Cardiac muscle cell (in vitro differentiated cells and primary cell): ENCODE results near the gene PLEKHM2. TPM values are rescaled to one million over a fixed set of nuclear protein-coding genes. Genes with fewer than 3 reads are reported as not detected.
A peak's percentile ranks its signal among the peaks of the same experiment; 100 is the strongest.

Source experiments
- DNase-seq, 2 donors: peaks; one replicate each; pipeline versions ENCODE4 v3.0.0 to v3.0.0-alpha.2; 2010 to 2017; ENCODE audit warnings: low read depth in 1 of 2, low spot score in 1 of 2
- H3K27ac ChIP-seq: fragments of 200-600 bp; sonication (generic); 2 replicates; pipeline ENCODE4 v1.5.1; 2016
- H3K27me3 ChIP-seq: fragments of 200-600 bp; sonication (generic); 2 replicates; pipeline ENCODE4 v1.6.0; 2016; ENCODE audit warnings: control low read depth
- H3K36me3 ChIP-seq: fragments of 200-600 bp; sonication (generic); 2 replicates; pipeline ENCODE4 v1.5.1; 2016; ENCODE audit warnings: control low read depth
- H3K4me1 ChIP-seq: fragments of 200-600 bp; sonication (generic); 2 replicates; pipeline ENCODE4 v1.8.1; 2017; ENCODE audit warnings: low read depth, mild to moderate bottlenecking, mixed run types
- H3K4me3 ChIP-seq: fragments of 200-600 bp; sonication (generic); 2 replicates; pipeline ENCODE4 v1.5.1; 2016; ENCODE audit warnings: mild to moderate bottlenecking
- H3K9me3 ChIP-seq: fragments of 200-600 bp; sonication (generic); 2 replicates; pipeline ENCODE4 v1.5.1; 2017; ENCODE audit warnings: low read depth, mild to moderate bottlenecking, control low read depth
- polyA plus RNA-seq: library from polyadenylated mRNA; unstranded; fragments of >200 nt; fragmentation: Nextera tagmentation; extraction: Ambion mirVana; gene quantifications from 2 replicates; pipeline ENCODE4 v1.2.1, GENCODE V29; 2016
- total RNA-seq: library from RNA; depleted of rRNA; stranded (reverse); fragments of >200 nt; gene quantifications from 2 replicates; pipeline ENCODE4 v1.2.3, GENCODE V29; 2016
- TF ChIP-seq, protein P1 (sequence below): IDR thresholded peaks from 2 replicates; pipeline ENCODE4 v1.5.1; 2012; ENCODE audit warnings: low read depth, mild to moderate bottlenecking, low read length

The PLEKHM2 gene
- total and polyA plus RNA-seq, 2 experiments from 2014 or later, result 56.8 to 99.8 TPM

DNA sequence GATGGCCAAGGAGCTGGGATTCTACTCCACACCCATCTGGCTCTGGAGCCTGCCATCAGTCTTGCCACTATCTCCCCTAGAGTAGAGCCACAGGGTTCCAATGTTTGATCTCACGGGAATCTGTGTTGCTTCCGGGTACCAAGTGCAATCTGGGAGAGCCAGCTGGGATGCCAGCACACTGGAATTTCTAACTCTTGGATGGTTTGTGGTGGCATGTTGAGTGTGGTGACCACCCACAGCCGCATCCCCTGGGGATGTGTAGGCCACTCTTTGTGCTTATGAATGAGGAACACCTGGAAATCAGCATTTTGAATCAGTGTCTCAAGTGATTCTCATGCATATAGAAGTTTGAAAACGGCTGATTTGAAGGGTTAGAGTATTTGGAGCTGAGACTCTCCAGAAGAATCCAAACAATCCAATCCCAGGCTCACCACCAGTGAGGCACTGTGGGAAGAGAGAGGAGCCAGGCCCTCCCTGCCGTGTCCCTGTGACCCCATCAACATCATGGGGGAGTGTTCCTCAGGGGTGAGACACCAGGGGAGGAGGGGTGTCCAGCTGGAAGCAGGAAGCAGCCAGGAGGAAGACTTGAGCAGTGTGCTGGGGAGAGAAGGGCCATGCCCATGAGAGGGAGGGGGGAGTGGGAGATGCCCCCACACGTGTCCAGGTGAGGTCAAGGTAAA is 87.9 kb downstream of the PLEKHM2 start:
- TF ChIP-seq, protein P1, sequence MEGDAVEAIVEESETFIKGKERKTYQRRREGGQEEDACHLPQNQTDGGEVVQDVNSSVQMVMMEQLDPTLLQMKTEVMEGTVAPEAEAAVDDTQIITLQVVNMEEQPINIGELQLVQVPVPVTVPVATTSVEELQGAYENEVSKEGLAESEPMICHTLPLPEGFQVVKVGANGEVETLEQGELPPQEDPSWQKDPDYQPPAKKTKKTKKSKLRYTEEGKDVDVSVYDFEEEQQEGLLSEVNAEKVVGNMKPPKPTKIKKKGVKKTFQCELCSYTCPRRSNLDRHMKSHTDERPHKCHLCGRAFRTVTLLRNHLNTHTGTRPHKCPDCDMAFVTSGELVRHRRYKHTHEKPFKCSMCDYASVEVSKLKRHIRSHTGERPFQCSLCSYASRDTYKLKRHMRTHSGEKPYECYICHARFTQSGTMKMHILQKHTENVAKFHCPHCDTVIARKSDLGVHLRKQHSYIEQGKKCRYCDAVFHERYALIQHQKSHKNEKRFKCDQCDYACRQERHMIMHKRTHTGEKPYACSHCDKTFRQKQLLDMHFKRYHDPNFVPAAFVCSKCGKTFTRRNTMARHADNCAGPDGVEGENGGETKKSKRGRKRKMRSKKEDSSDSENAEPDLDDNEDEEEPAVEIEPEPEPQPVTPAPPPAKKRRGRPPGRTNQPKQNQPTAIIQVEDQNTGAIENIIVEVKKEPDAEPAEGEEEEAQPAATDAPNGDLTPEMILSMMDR, result no peak
- Histone ChIP-seq H3K9me3 (no peaks in the 10 kb centered on the region), H3K27ac (peak overlapping the region; percentile 6), H3K27me3 (no peaks in the 10 kb centered on the region), H3K36me3 (peaks cover 55% of the 10 kb centered on the region), H3K4me1 (no peaks in the 10 kb centered on the region), H3K4me3 (no peak overlapping the region)
- no peak for DNase-seq

DNA sequence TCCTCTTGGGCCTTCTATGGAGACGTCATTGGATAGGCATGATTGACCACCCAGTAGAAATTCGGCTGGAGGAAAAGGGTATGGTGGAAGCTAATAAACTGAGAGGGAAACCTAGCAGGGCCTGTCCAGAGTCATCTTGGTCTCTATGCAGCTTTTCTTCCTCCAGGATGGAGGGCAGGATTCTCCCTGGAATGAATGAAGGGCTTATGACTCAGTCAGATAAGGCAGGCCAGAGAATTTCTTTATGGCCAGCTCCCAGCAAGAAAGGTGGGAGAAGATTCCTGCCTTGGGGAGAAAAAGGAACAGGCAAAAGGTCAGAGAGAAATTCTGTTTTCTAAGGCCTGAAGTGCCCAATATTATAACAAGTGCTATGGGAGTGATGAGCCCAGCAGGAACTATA is 91.6 kb downstream of the PLEKHM2 start:
- Histone ChIP-seq H3K27ac (no peak overlapping the region), H3K36me3 (peaks cover 54% of the 10 kb centered on the region), H3K27me3 (no peaks in the 10 kb centered on the region), H3K4me3 (no peak overlapping the region), H3K4me1 (no peaks in the 10 kb centered on the region), H3K9me3 (no peaks in the 10 kb centered on the region)
- TF ChIP-seq, protein P1, result no peak
- peak in 1 of 2 donors; percentile 51 for DNase-seq

DNA sequence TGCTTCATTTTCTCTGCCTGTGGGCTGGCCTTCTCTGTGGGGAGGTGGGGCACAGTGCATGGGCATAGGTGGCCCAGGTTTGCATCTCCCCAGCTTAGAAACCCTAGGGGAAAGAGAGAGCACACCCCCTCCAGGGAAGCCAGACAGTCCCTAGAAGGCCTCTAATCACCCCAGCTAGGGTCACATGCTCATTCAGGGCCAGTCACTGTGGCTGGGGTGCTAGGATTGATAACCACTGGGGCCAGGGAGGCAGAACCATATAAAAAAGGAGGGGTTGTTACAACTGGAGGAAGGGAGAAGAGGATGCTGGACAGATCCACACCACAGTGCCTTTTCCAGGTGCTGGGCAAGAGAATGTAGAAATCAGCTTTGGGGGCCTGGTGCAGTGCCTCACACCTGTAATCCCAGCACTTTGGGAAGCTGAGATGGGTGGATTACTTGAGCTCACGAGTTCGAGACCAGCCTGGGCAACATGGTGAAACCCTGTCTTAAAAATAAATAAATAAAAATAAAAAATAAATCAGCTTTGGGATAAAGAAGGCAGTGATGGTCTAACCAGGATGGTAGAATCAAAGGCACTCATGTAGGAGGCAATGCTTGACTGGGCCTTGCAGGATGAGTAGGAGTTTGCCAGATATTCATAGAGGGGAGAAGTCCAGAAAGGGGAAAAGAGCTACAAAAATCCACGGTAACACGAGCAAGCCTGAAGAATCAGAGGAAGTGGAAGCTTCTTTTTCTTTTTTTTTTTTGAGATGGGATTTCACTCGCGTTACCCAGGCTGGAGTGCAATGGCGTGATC is 94.0 kb downstream of the PLEKHM2 start:
- TF ChIP-seq, protein P1, result no peak
- Histone ChIP-seq H3K9me3 (no peaks in the 10 kb centered on the region), H3K27me3 (no peaks in the 10 kb centered on the region), H3K4me1 (no peaks in the 10 kb centered on the region), H3K27ac (no peak overlapping the region), H3K4me3 (no peak overlapping the region), H3K36me3 (peaks cover 36% of the 10 kb centered on the region)
- DNase-seq, result no peak

Other genes starting within 250 kb of the PLEKHM2 start
- gene CTRC, start 245.9 kb upstream of the PLEKHM2 start, total RNA-seq, result 0.95 TPM in 1 of 2 replicates, not detected in the other
- 0.35 and 0.42 TPM in 2 replicates for gene CTRC, start 245.9 kb upstream of the PLEKHM2 start, polyA plus RNA-seq
- not detected in 2 replicates for gene CELA2A, start 227.6 kb upstream of the PLEKHM2 start, total RNA-seq
- gene CELA2A, start 227.6 kb upstream of the PLEKHM2 start, polyA plus RNA-seq, result 0.38 TPM in 1 of 2 replicates, not detected in the other
- not detected in 2 replicates for gene CELA2B, start 208.2 kb upstream of the PLEKHM2 start, total RNA-seq
- 0.26 TPM in 1 of 2 replicates, not detected in the other for gene CELA2B, start 208.2 kb upstream of the PLEKHM2 start, polyA plus RNA-seq
- 83.9 and 96.1 TPM in 2 replicates for gene CASP9, start 160.1 kb upstream of the PLEKHM2 start, total RNA-seq
- 44.7 and 65.9 TPM in 2 replicates for gene CASP9, start 160.1 kb upstream of the PLEKHM2 start, polyA plus RNA-seq
- 13.6 and 17.8 TPM in 2 replicates for gene DNAJC16, start 157.5 kb upstream of the PLEKHM2 start, total RNA-seq
- gene DNAJC16, start 157.5 kb upstream of the PLEKHM2 start, polyA plus RNA-seq, result 9.0 and 9.4 TPM in 2 replicates
- 0.45 and 0.70 TPM in 2 replicates for gene AGMAT, start 99.3 kb upstream of the PLEKHM2 start, total RNA-seq
- gene AGMAT, start 99.3 kb upstream of the PLEKHM2 start, polyA plus RNA-seq, result 0.12 and 0.31 TPM in 2 replicates
- gene DDI2, start 66.9 kb upstream of the PLEKHM2 start, total RNA-seq, result 11.3 and 26.8 TPM in 2 replicates
- 7.4 and 10.0 TPM in 2 replicates for gene DDI2, start 66.9 kb upstream of the PLEKHM2 start, polyA plus RNA-seq
- 6.7 and 6.9 TPM in 2 replicates for gene SLC25A34, start 51.9 kb downstream of the PLEKHM2 start, total RNA-seq
- gene SLC25A34, start 51.9 kb downstream of the PLEKHM2 start, polyA plus RNA-seq, result 1.8 and 2.0 TPM in 2 replicates
- gene TMEM82, start 58.2 kb downstream of the PLEKHM2 start, total RNA-seq, result 0.51 TPM in 1 of 2 replicates, not detected in the other
- not detected in 2 replicates for gene TMEM82, start 58.2 kb downstream of the PLEKHM2 start, polyA plus RNA-seq
- gene FBLIM1, start 74.5 kb downstream of the PLEKHM2 start, total RNA-seq, result 141 and 186 TPM in 2 replicates
- 91.6 and 157 TPM in 2 replicates for gene FBLIM1, start 74.5 kb downstream of the PLEKHM2 start, polyA plus RNA-seq
- 3.9 and 5.0 TPM in 2 replicates for gene UQCRHL, start 123.3 kb downstream of the PLEKHM2 start, total RNA-seq
- 2.5 and 3.2 TPM in 2 replicates for gene UQCRHL, start 123.3 kb downstream of the PLEKHM2 start, polyA plus RNA-seq
- 14.8 and 31.6 TPM in 2 replicates for gene SPEN, start 163.4 kb downstream of the PLEKHM2 start, total RNA-seq
- 25.8 and 35.4 TPM in 2 replicates for gene SPEN, start 163.4 kb downstream of the PLEKHM2 start, polyA plus RNA-seq